ENCODE measurements around the gene RASGRF2.

RASGRF2 gene

GRCh38 chr5:81167078-81167477 is 206.9 kb downstream of the RASGRF2 start:
- Histone ChIP-seq H3K27me3 (ENCODE audit: control insufficient read depth, low read length) (no peaks in the 10 kb centered on the region), H3K27ac (ENCODE audit: low read depth, low read length) (no peak overlapping the region), H3K4me2 (ENCODE audit: low read length) (no peak overlapping the region), H3K9me3 (ENCODE audit: control insufficient read depth, insufficient read depth, low read length) (no peaks in the 10 kb centered on the region), H3K36me3 (ENCODE audit: control insufficient read depth, low read length) (no peaks in the 10 kb centered on the region), H3K4me1 (ENCODE audit: control insufficient read depth, low read length) (no peaks in the 10 kb centered on the region), H3F3A (ENCODE audit: control insufficient read depth, insufficient read depth) (no peaks in the 10 kb centered on the region), H3K79me2 (ENCODE audit: control insufficient read depth, low read length) (no peaks in the 10 kb centered on the region), H3K4me3 (ENCODE audit: low read length) (no peak overlapping the region), H3K9me2 (replicated peaks; ENCODE audit: control insufficient read depth, low read length) (no peaks in the 10 kb centered on the region), H4K20me1 (ENCODE audit: control insufficient read depth, insufficient read depth, low read depth, low read length) (no peaks in the 10 kb centered on the region)
- TF ChIP-seq CTCF (IDR thresholded peaks at IDR 0.05; ENCODE audit: low read depth, low read length, poor library complexity, severe bottlenecking) (no peak), EZH2phosphoT487 (IDR thresholded peaks at IDR 0.05; ENCODE audit: borderline replicate concordance, low read length) (no peak)

- H3K27ac ChIP-seq (ENCODE audit: low read depth, low read length), result no peak overlapping the region
- H3F3A ChIP-seq (ENCODE audit: control insufficient read depth, insufficient read depth), result no peaks in the 10 kb centered on the region
- H3K79me2 ChIP-seq (ENCODE audit: control insufficient read depth, low read length), result no peaks in the 10 kb centered on the region
- no peak overlapping the region for H3K4me3 ChIP-seq (ENCODE audit: low read length)
- H3K4me1 ChIP-seq (ENCODE audit: control insufficient read depth, low read length), result no peaks in the 10 kb centered on the region
- H3K9me2 ChIP-seq (replicated peaks; ENCODE audit: control insufficient read depth, low read length), result no peaks in the 10 kb centered on the region
- no peak overlapping the region for H3K4me2 ChIP-seq (ENCODE audit: low read length)
- no peaks in the 10 kb centered on the region for H3K9me3 ChIP-seq (ENCODE audit: control insufficient read depth, insufficient read depth, low read length)
- TF ChIP-seq EZH2phosphoT487 (IDR thresholded peaks at IDR 0.05; ENCODE audit: borderline replicate concordance, low read length), result no peak
- no peak for TF ChIP-seq CTCF (IDR thresholded peaks at IDR 0.05; ENCODE audit: low read depth, low read length, poor library complexity, severe bottlenecking)
- H4K20me1 ChIP-seq (ENCODE audit: control insufficient read depth, insufficient read depth, low read depth, low read length), result no peaks in the 10 kb centered on the region
- no peaks in the 10 kb centered on the region for H3K27me3 ChIP-seq (ENCODE audit: control insufficient read depth, low read length)
- H3K36me3 ChIP-seq (ENCODE audit: control insufficient read depth, low read length), result no peaks in the 10 kb centered on the region
These were observed 207.4 kb downstream of the RASGRF2 start for GRCh38 chr5:81167544-81167943.

GRCh38 chr5:81169924-81170323 is 209.8 kb downstream of the RASGRF2 start:
- no peak overlapping the region for H3K4me3 ChIP-seq (ENCODE audit: low read length)

More at GRCh38 chr5:81169924-81170323, 209.8 kb downstream of the RASGRF2 start:
- Histone ChIP-seq H3K27ac (ENCODE audit: low read depth, low read length) (no peak overlapping the region), H3K9me2 (replicated peaks; ENCODE audit: control insufficient read depth, low read length) (no peaks in the 10 kb centered on the region), H3F3A (ENCODE audit: control insufficient read depth, insufficient read depth) (no peaks in the 10 kb centered on the region), H3K4me2 (ENCODE audit: low read length) (no peak overlapping the region), H3K4me1 (ENCODE audit: control insufficient read depth, low read length) (no peaks in the 10 kb centered on the region), H3K9me3 (ENCODE audit: control insufficient read depth, insufficient read depth, low read length) (no peaks in the 10 kb centered on the region), H3K27me3 (ENCODE audit: control insufficient read depth, low read length) (peaks cover 6% of the 10 kb centered on the region; the same call in 1 of the 2 replicates), H4K20me1 (ENCODE audit: control insufficient read depth, insufficient read depth, low read depth, low read length) (no peaks in the 10 kb centered on the region), H3K79me2 (ENCODE audit: control insufficient read depth, low read length) (no peaks in the 10 kb centered on the region), H3K36me3 (ENCODE audit: control insufficient read depth, low read length) (no peaks in the 10 kb centered on the region)
- TF ChIP-seq CTCF (IDR thresholded peaks at IDR 0.05; ENCODE audit: low read depth, low read length, poor library complexity, severe bottlenecking) (no peak), EZH2phosphoT487 (IDR thresholded peaks at IDR 0.05; ENCODE audit: borderline replicate concordance, low read length) (no peak)
